Muscle of back (tissue), 11 donors: Measurements from ENCODE around the gene EPB42. TPM values are rescaled to one million over a fixed set of nuclear protein-coding genes. Genes with fewer than 3 reads are reported as not detected.
A peak's percentile ranks its signal among the peaks of the same experiment; 100 is the strongest.
"Not testable (repeated sequence)": the region's sequence is repeated elsewhere in the genome, so short reads cannot be mapped to it uniquely, and the experiment has no call there.

Source experiments
- DNase-seq, 3 donors: peaks; one replicate each; pipeline versions ENCODE4 v3.0.0 to v3.0.0-alpha.2; 2013
- polyA plus RNA-seq, 10 donors: library from polyadenylated mRNA; unstranded; fragments of 120-200 nt; gene quantifications; one replicate each; pipeline ENCODE4 v1.2.1, GENCODE V29; 2013; ENCODE audit not compliant: insufficient read length in 10 of 10

The EPB42 gene
- polyA plus RNA-seq, 10 donors: 1.1 to 13.0 (median 3.1) TPM

DNA sequence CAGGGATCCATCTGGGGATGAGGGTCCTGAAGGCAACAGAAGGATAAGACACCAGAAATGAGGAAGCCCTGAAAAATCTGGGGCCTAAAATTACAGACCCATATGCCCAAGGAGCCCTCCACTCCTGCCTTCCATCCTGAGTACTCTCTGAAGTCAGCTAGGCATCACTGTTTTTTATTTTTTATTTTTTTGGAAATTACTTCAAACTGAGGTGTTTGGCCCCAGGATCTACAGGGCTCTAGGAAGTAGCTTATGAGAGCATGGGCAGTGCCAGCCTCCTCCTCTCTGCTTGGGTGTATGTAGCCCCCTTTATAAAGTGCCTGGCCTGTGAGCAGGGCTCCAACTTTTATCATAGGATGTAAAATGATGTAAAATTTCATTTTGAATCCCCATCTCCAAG is 7.9 kb downstream of the EPB42 start:
- no peak for DNase-seq

GRCh38 chr15:43212299-43212698 is 8.5 kb downstream of the EPB42 start:
- no peak for DNase-seq

- no peak for DNase-seq
Observed at GRCh38 chr15:43211224-43211735, 9.5 kb downstream of the EPB42 start.

- DNase-seq: no peak
Observed at GRCh38 chr15:43210807-43211206, 10.0 kb downstream of the EPB42 start.

- no peak for DNase-seq
Observed at GRCh38 chr15:43210172-43210745, 10.6 kb downstream of the EPB42 start.

DNA sequence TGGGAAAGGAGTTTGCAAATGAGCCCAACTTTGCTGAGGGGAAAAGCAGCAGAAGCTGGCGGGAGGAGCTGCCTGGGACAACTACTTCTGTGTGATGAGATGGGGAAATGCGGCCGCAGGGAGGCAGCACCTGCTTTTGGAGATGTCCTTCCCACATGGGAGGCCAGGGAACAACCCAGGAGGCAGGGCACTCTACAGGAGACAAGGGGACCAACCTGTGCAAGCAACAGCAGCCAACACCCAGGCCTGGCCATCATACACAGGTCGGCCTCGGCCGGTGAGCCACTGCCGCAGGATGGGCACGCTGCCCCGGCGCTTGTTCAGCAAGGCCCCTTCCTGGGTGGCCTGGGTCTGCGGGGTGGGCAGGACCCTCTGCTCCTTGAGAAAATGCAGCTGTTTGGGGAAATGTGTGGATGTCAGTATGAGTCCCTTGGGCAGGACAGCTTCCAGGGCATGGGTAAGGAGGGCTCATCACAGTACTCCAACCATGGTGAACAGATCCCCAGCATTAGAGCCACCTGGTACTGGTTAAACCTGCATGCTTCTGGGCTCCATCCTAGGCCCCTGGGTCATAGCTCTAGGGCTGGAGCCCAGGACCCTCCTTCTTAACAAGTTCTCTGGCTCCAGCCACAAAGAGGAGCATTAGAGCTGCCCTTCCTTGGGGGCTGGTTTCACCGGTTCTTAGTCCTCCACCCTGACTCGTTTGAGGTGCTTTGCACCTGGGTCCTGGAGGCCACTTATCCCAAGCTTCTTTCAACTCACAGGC is 11.6 kb downstream of the EPB42 start:
- no peak for DNase-seq

- DNase-seq: no peak
Observed at GRCh38 chr15:43208052-43209002, 12.5 kb downstream of the EPB42 start.

GRCh38 chr15:43207024-43207423 is 13.8 kb downstream of the EPB42 start:
- no peak for DNase-seq

- DNase-seq: no peak
Observed at GRCh38 chr15:43206054-43206453, 14.8 kb downstream of the EPB42 start.

DNA sequence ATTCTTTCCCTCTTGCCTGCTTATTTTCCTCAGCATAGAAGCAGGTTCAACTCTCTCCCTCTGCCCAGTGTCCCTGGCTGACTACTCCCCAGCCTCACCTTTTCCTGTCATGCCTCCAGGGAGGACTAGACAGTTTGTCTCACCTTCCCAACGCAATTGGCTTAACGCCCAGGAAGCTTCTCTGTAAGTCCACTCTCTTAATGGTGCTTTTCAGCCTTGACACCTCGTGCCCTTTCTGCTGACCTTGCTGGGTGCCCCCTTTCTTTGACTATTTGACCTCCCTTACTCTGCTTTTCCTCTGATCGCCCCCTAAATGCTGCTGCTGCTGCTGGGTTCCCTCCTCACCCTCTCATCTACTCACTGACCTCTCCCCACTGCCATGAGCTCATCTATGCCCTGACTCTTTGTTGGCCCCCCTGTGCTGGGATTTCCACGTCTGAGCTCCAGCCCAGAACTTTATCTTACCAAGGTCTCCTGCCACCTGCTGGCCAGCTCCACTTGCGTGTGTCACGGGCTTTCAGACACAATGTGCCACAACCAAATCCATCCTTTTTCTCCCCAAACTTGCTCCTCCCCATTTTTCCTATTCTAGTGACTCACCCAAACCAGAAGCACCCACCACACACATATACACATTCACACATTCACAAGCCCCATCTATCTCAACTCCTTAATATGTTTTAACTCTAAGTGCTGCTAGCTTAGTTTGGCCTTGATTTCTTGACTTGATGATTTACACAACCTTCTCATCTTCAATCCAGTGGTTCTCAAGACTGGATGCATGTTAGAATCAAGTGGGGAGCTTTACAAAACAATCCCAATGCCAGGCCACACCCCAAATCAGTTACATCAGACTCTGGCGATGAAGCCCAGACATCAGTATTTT is 16.6 kb downstream of the EPB42 start:
- DNase-seq: peak in 2 of 3 donors; percentile 30 to 48

DNA sequence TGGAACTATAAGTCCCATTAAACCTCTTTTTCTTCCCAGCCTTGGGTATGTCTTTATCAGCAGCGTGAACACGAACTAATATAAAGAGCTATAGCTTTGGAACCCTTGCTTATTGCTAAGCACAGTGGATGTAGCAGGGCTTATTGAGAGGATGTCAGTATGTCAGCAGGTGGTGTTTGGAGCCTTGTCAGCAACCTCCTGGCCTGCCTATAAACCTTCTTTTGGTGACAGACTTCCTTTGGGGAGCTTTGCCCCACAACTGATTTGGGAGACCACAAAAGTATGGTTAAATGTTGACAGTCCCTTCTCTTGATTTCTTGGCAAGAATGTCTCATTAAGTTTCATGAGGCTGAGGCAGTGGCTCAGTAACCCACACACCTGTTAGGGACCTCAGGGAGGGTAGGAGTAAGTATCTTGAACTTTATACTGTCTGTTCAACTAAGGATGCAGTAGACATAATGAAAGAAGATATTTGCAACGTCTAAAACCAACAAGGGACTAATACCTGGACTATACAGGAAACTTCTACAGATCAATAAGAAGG is 20.8 kb downstream of the EPB42 start:
- no peak for DNase-seq

- DNase-seq: no peak
Observed at GRCh38 chr15:43198992-43199391, 21.8 kb downstream of the EPB42 start.

- DNase-seq: not testable (repeated sequence)
Observed at GRCh38 chr15:43198556-43198955, 22.3 kb downstream of the EPB42 start.

GRCh38 chr15:43197773-43198172 is 23.0 kb downstream of the EPB42 start:
- not testable (repeated sequence) for DNase-seq

DNA sequence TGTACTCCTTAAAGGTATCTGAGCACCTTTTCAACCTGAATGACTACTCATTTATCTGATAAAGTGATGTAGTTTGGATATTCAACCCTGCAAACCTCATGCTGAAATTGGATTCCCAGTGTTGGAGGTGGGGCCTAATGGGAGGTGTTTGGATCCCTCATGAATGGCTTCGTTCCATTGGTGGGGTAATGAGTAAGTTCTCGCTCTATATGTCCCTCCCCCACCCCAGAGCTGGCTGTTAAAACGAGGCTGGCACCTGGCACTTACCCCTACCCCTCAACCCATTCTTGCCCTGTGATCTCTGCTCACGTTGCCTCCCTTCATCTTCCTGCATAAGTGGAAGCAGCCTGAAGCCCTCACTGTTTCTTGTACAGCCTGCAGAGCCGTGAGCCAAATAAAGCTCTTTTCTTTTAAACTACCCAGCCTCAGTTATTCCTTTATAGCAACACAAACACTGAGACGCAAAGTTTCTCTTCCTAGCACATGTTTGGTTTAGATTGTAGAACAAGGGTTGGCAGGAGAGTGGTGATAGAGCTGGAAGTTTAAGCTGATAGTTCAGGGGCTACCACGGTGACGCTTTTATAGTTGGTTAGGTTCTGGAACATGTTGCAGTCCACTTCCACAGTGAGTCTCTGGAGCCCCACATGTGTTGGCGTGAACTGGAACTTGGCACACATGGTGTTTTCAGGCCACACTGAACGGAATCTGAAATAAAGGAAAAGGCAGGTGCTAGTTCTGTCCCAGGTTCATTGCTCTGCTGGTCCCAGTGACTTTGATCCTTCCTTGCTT is 23.9 kb downstream of the EPB42 start:
- no peak for DNase-seq

DNA sequence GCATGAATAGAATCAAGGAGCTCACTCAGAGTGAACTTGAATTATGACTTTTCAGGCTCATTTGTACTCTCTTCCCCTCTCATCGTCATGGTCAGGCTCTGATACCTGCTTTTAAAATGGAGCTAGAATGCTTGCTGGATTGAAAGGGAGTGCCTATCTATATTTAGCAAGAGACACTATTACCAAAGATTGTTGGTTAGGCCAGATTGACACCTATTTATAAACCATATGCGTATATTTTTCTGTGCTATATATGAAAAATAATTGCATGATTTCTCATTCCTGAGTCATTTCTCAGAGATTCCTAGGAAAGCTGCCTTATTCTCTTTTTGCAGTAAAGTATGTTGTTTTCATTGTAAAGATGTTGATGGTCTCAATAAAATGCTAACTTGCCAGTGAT is 26.0 kb downstream of the EPB42 start:
- no peak for DNase-seq

DNA sequence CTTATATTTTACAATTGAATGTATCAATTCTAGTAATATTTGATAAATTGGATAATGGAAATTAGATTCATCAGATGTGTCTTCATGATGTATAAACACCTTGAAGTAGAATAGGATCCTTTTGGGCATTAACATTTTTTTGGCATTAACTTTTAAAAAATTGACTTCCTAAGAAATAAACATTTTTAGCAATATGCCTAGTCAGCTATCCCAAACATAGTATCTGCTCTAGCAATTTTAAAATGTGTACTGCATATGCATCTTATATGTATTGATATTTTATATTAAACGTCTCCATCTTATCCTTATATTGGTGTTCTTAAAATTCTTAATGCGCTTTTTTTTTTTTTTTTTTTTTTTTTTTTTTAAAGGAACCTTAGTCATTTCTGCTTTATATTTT is 27.1 kb downstream of the EPB42 start:
- no peak for DNase-seq

GRCh38 chr15:43190178-43190577 is 30.6 kb downstream of the EPB42 start:
- DNase-seq: no peak

DNA sequence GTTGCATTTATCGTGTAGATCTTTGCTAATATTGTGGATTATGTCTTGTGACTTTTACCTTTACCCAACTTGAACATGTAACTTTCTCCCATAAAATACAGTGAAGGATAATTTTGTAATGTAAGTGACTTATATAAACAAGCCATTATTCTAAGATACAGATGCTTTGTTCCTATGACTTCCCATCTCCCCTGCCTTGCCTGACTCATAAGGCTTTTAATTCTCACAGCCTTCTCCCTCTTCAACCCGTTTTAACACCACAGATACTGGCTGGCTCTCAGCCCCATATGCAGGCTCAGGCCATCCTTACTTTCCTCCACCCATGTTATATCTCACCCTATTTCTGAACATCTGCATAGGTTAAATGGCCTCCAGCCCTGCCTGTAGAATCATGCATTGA is 31.5 kb downstream of the EPB42 start:
- no peak for DNase-seq

DNA sequence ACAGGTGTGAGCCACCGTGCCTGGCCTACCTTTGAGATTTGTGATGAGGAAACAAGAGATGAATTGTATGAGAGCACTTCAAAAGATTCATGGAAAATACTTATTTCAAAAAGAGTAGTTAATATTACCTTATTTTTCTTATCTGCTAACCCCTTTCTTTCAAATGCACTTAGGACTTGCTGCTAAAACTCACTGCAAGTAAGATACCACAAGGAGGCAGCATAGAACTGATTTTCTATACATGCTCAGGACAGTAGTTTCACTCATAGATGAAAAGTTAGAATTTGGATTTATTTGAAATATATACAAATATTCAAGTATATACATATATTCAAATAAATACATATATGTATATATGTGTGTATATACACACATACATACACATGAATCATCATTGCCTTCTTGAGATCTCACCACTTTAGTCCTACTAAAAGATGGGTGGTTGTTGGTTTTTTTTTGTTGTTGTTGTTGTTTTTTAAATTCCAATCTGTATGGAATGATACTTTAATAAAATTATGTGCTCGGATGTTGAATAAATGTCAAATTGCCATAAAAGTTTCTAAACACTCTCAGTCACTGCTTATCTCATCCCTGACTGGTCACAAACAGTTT is 33.2 kb downstream of the EPB42 start:
- DNase-seq: peak in 2 of 3 donors; percentile 19 to 50
